Loucy (cell line): ENCODE results near the gene PAX2.

Experiments
- H2AFZ ChIP-seq: fragments of 200-600 bp; sonication (generic); 2 replicates; pipeline ENCODE4 v1.6.0; 2016; ENCODE audit warnings: antibody characterized with exemption, mild to moderate bottlenecking, low read length, moderate library complexity
- H3F3A ChIP-seq: fragments of 200-600 bp; 2 replicates; pipeline ENCODE4 v1.6.0; 2016; ENCODE audit warnings: antibody characterized with exemption, low read depth, mild to moderate bottlenecking
- H3K27me3 ChIP-seq: fragments of 200-600 bp; sonication (generic); 2 replicates; pipeline ENCODE4 v1.6.1; 2014; ENCODE audit warnings: low read length, mild to moderate bottlenecking; ENCODE audit not compliant: insufficient read depth, poor library complexity, severe bottlenecking
- H3K36me3 ChIP-seq: fragments of 200-600 bp; sonication (generic); 2 replicates; pipeline ENCODE4 v1.6.1; 2016; ENCODE audit warnings: low read length; ENCODE audit not compliant: insufficient read depth
- H3K4me1 ChIP-seq: fragments of 200-600 bp; sonication (generic); 2 replicates; pipeline ENCODE4 v1.5.1; 2014; ENCODE audit warnings: low read length, mild to moderate bottlenecking; ENCODE audit not compliant: insufficient read depth, poor library complexity, severe bottlenecking
- H3K4me2 ChIP-seq: fragments of 200-600 bp; sonication (generic); 2 replicates; pipeline ENCODE4 v1.6.0; 2014; ENCODE audit warnings: antibody characterized with exemption, low read length, low read depth, mild to moderate bottlenecking; ENCODE audit not compliant: poor library complexity, severe bottlenecking
- H3K4me3 ChIP-seq: fragments of 200-600 bp; sonication (generic); 2 replicates; pipeline ENCODE4 v1.5.1; 2014; ENCODE audit warnings: low read length, mild to moderate bottlenecking, mixed read lengths; ENCODE audit not compliant: poor library complexity, severe bottlenecking
- H3K79me2 ChIP-seq: fragments of 200-600 bp; sonication (generic); 2 replicates; pipeline ENCODE4 v1.6.1; 2014; ENCODE audit warnings: low read length; ENCODE audit not compliant: insufficient read depth
- H3K9ac ChIP-seq: fragments of 200-600 bp; sonication (generic); 2 replicates; pipeline ENCODE4 v1.6.0; 2014; ENCODE audit warnings: mild to moderate bottlenecking, low read depth, low read length, moderate library complexity; ENCODE audit not compliant: poor library complexity, severe bottlenecking
- H3K9me2 ChIP-seq: fragments of 200-600 bp; sonication (generic); replicated peaks from 2 replicates; pipeline ENCODE4 v1.6.1; 2016; ENCODE audit warnings: low read depth, low read length, mixed read lengths
- H3K9me3 ChIP-seq: fragments of 200-600 bp; sonication (generic); 2 replicates; pipeline ENCODE4 v1.6.1; 2014; ENCODE audit warnings: mild to moderate bottlenecking, antibody characterized with exemption, low read length, low read depth; ENCODE audit not compliant: insufficient read depth
- H4K20me1 ChIP-seq: fragments of 200-600 bp; sonication (generic); 2 replicates; pipeline ENCODE4 v1.6.0; 2014; ENCODE audit warnings: antibody characterized with exemption, low read length, mild to moderate bottlenecking; ENCODE audit not compliant: insufficient read depth, poor library complexity, severe bottlenecking
- EZH2phosphoT487 ChIP-seq: fragments of 200-600 bp; IDR thresholded peaks from 2 replicates; pipeline ENCODE4 v1.6.1; 2018; ENCODE audit warnings: antibody characterized with exemption, mild to moderate bottlenecking, moderate library complexity, borderline replicate concordance
- TF ChIP-seq, protein P1 (sequence below): fragments of 200-600 bp; sonication (generic); conservative IDR thresholded peaks from 2 replicates; pipeline ENCODE4 v1.5.1; 2014; ENCODE audit warnings: mild to moderate bottlenecking, antibody characterized with exemption, low read length

Gene PAX2

DNA sequence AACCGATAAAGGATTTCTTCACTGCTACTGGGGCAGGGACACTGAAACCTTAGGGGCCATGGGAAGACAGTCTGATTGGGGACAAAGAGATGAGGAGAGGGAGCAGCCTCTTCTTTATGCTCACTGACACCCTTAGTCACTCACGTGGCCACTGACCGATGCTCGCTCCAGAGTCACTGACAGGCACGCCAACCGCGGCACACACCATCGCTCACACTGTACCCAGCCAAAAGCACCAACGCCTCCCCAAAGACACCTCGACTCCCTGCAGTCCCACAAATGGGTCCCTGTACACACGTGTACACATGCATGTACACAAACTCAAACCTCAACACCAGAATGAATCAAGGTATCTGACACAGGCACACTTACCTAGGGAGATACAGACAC is 132.1 kb downstream of the PAX2 start:
- Histone ChIP-seq H3K9ac (peak overlapping the region; percentile 20), H2AFZ (no peak overlapping the region), H3K4me1 (peaks cover 34% of the 10 kb centered on the region), H3K4me3 (no peak overlapping the region), H3F3A (no peaks in the 10 kb centered on the region), H3K27me3 (no peaks in the 10 kb centered on the region), H3K9me2 (no peaks in the 10 kb centered on the region), H3K36me3 (no peaks in the 10 kb centered on the region), H3K4me2 (peak overlapping the region; percentile 59), H3K79me2 (no peaks in the 10 kb centered on the region), H3K9me3 (no peaks in the 10 kb centered on the region), H4K20me1 (no peaks in the 10 kb centered on the region)
- TF ChIP-seq, protein P1, sequence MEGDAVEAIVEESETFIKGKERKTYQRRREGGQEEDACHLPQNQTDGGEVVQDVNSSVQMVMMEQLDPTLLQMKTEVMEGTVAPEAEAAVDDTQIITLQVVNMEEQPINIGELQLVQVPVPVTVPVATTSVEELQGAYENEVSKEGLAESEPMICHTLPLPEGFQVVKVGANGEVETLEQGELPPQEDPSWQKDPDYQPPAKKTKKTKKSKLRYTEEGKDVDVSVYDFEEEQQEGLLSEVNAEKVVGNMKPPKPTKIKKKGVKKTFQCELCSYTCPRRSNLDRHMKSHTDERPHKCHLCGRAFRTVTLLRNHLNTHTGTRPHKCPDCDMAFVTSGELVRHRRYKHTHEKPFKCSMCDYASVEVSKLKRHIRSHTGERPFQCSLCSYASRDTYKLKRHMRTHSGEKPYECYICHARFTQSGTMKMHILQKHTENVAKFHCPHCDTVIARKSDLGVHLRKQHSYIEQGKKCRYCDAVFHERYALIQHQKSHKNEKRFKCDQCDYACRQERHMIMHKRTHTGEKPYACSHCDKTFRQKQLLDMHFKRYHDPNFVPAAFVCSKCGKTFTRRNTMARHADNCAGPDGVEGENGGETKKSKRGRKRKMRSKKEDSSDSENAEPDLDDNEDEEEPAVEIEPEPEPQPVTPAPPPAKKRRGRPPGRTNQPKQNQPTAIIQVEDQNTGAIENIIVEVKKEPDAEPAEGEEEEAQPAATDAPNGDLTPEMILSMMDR: no peak
- no peak for TF ChIP-seq EZH2phosphoT487

DNA sequence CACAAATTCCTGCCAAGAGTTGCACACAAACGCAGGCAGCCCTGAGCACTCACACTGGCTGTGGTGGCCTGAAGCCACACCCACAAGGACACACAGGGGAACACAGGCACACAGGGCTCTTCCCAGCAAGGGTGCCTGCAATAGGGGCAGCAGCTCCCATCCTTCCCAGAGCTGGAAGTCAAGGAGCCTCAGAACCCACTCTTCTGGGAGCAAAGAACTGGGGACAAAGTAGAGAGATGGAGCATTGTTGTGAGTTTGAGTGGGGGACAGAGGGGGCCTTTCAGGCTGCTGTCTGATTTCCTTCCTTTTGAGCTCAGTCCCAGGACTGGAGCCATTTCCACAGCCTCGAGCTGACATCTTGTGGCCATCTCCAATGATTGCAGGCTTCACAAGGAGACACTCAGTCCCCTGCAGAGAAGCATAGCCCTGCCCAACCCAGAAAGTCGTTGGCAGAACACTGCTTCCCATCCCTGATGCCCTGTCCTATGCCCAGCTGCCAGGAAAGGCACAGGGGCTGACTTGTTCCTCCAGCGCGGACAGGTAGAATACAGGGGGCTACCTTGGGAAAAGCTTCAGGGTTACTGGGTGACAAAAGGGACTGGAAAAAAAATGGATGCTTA is 133.0 kb downstream of the PAX2 start:
- Histone ChIP-seq H3K27me3 (no peaks in the 10 kb centered on the region), H3K9me3 (no peaks in the 10 kb centered on the region), H3K9me2 (no peaks in the 10 kb centered on the region), H3K79me2 (no peaks in the 10 kb centered on the region), H4K20me1 (no peaks in the 10 kb centered on the region), H3K36me3 (no peaks in the 10 kb centered on the region), H3K4me3 (peak overlapping the region; percentile 18), H3K4me2 (peak overlapping the region; percentile 59), H3F3A (no peaks in the 10 kb centered on the region), H3K4me1 (peaks cover 44% of the 10 kb centered on the region), H2AFZ (peak overlapping the region; percentile 86), H3K9ac (peak overlapping the region; percentile 20)
- TF ChIP-seq, protein P1: peak; percentile 90
- no peak for TF ChIP-seq EZH2phosphoT487
